G401.6 (cell line): Measurements from ENCODE around the gene CDHR3.

Experiments
- FAIRE-seq: peaks from 2 replicates; lab custom pipeline; 2012; peaks lifted over from hg19 to GRCh38; lab: Jason Lieb, UNC

CDHR3 gene

GRCh38 chr7:106029451-106029850 lies 66.4 kb downstream of the CDHR3 start:
- no peak for FAIRE-seq

DNA sequence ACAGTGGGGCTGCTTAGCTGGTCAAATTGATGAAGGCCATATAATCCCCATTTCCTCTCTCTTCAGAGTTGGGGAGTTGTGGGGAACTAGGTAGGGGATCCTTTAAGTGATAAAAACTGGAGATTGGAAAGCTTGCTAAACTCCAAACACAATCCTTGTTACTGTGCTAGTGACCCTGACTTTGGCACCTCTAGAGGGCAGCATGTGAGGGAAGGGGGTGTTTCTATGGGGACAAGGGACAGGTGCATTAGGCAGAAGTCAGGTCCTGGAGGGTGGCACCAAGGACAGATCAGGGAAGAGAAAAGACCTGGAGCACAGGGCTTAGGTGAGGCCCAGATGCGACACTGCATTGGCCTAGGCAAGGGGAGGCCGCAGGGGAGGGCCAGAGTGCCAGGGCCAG lies 66.9 kb downstream of the CDHR3 start:
- no peak for FAIRE-seq

- no peak for FAIRE-seq
Measured at GRCh38 chr7:106031300-106032035, 68.4 kb downstream of the CDHR3 start.

GRCh38 chr7:106032295-106032694 lies 69.2 kb downstream of the CDHR3 start:
- FAIRE-seq: no peak

- FAIRE-seq: no peak
Measured at GRCh38 chr7:106033735-106034134, 70.7 kb downstream of the CDHR3 start.

DNA sequence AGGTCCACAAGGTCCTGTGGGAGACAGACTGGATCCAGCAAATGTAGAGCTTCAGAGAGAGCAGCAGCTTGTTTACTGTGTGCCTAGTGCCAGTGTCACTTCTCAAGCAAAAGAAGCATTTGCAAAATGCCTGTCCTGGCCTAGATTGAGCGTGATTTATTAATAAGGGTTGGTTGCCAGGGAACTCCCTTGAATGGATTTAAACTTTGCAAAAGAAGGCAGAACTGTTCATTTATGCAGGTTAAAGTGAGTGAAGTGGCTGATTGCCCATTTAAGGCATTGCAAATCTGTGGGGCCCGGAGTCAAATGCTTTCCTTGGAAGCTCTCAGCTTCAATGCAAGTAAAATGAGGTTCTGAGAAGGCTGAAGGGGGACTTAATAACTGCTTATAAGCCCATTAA lies 71.3 kb downstream of the CDHR3 start:
- FAIRE-seq: no peak

DNA sequence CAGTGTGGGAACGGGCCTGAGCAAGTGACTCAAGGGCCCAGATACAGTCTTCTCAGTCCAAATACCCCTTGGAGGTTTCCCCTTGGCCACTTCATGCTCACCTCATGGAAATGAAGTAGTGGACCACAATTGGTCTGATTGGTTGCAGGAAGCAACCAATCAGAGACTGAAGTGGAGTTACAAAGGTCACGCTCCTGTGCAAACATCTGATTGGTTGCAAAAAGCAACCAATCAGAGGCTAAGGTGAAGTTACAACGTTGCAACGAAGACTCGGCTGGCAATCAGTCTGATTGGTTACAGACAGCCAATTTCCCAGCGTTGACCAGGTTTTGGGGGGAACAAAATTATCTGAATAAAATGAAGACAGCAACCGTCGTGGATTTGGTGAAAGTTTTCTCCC lies 72.5 kb downstream of the CDHR3 start:
- no peak for FAIRE-seq

DNA sequence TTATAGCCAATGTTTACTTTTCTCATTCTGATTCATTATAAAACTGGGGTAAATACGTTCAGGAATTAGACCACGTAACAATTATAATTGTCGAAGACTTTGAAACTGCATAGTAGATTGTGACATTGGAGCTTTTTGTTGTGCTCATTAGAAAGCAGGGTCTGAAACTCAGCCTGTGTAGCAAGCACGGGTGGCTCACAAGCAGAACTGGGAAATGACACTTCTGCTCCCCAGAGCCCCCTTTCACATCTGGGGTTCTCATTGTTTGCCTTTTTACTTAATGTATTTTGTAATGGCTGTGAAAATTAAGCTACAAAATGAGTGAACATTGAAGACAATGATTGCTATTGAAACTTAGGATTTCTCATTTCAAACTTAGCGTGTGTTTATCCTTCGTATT lies 72.9 kb downstream of the CDHR3 start:
- no peak for FAIRE-seq

DNA sequence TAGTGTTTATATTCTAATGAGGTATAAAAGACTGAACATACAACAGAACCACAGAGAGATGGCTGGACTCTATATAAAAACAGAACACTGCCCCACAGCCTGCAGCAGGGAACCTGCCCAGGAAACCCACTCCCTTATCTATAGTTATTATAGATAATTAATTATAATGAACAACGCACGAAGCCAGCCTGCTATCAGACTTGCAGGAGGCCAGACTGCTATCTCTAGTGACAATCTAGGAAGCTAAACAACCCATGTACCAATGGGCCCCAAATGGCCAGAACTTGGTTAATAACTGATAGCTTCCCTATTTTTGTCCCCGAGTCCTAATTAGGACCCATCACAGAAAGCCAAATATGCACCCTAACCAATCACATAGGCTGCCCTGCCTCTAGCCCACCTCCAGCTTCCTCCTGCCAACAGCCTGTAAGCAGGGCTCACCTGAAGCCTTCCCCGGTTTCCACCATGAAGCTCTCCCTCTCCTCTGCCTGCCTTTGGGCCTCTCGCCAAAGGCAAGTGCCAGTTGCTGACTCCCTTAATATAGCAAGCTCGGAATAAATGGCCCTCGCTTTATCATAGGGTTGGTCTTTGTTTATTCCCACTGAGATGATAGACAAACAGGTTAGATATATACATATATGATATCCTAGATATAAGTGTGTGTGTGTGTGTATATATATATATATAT lies 74.6 kb downstream of the CDHR3 start:
- no peak for FAIRE-seq

GRCh38 chr7:106038289-106038688 lies 75.2 kb downstream of the CDHR3 start:
- FAIRE-seq: no peak

DNA sequence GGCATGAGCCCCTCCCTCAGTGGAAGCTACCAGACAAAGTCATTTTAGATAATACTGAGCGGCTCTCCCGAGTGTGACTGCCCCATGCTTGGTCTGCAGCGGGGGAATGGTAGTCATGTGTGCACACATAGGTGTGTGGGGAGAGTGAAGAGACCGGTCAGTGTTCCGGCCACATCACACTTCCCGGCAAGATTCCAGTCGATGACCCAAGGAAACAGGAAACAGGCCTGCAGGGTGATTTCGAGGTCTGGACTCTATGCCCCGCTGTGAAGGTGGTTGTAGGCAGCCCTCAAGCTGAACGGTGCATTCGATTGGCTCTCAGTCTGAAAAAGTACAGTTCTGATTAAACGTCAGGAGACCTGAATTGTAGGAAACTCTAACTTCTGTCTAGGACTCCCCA lies 75.9 kb downstream of the CDHR3 start:
- no peak for FAIRE-seq

DNA sequence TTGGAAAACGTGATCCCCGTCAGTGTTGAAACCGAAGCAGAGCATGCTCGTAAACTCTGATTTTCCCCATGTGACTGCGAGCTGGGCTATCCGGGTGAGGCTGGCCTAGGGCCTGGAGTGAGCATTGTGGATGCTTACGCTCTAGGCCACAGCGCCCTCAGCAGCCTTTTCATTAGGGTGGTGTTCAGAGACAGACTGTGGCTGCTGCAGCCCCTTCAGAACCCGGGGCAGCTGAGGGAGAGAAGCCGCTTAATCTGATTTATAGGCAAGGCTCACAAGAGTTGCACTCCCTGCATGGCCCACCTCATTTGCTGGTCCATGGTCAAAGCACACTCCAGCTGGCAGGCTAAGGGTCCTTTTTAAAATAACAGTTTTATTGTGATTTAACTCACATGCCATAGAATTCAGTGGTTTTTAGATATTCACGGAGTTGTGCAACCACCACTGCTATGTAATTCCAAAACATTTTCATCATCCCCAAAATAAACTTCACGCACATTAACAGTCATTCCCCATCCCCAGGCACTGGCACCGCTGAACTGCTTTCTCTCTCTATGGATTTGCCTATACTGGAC lies 76.5 kb downstream of the CDHR3 start:
- FAIRE-seq: no peak

DNA sequence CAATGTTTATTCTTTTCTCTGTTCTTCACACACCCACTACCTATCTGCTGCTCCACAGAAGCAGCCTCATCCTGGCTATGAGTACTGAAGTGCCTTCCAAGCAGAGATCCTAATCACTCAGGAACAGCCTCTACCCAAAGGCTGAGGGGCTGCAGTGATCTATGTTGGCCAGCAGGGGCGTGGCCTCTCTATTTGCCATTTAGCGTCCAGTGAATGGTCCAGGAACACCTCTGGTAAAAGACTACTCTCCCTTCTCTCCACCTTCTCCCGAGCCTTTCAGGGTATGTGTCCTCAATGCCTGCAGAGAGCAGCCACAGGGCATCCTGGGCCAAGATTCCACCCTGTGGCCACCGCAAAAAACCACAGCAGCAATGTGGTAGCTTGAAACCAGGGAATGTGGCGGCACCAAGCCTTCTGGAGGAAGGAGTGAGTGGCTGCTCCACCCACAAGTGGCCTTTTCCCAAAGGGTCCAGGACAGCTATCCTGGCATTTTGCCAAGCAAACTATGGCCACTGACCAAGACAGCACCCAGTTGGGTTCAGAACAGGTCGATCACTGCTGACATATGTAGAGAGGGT lies 78.2 kb downstream of the CDHR3 start:
- no peak for FAIRE-seq

DNA sequence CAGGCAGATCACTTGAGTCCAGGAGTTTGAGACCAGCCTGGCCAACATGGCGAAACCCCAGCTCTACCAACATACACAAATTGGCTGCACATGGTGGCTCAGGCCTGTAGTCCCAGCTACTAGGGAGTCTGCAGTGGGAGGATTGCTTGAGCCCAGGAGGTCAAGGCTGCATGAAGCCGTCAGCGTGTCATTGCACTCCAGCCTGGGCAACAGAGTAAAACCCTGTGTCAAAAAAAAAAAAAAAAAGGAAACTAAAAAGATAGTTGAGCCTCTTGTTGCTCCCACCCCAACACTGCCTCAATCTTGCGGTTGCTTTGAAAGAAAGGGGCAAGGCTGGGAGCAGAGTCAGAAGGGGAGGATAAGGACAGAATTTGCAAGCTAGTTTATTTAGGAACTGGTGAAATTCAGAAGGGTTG lies 79.1 kb downstream of the CDHR3 start:
- FAIRE-seq: no peak

GRCh38 chr7:106045139-106045538 lies 82.1 kb downstream of the CDHR3 start:
- no peak for FAIRE-seq

DNA sequence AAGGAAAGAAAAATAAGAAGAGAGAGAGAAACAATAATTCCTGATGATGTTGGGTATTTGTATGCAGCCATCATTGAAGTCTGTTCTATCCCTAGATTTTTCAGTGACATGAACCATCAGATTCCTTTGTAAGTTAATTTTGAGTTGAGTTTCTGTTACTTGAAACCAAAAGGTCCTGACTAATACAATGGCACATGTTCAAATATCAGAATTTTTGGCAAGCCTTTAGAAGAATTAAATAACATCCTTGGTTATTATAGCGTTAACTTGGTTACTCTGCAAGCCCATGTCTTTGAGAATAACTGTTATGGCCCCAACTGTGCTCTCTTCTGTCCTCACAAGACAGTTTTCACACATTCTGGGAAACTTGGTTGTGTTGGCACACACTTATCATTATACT lies 82.5 kb downstream of the CDHR3 start:
- no peak for FAIRE-seq

DNA sequence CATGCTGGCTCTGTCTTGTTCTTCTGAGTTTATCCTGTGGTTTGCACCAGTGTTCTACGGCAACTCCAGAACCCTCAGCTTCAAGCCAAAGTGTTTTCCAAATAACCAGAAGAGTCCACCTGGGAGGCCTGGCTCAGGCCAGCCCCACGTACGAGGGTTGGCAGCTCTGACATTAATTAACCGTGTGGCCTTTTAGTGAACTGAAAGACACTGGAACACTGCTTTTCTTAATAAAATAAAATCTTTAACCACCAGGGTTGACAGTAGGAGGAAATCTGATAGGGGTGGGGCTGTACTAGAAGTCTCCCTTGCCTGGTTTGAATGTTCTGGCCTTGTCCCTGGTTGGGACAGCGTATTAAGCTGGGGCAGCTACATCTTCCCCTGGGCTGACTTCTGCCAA lies 84.1 kb downstream of the CDHR3 start:
- FAIRE-seq: no peak

- FAIRE-seq: no peak
Measured at GRCh38 chr7:106047818-106048705, 85.0 kb downstream of the CDHR3 start.

DNA sequence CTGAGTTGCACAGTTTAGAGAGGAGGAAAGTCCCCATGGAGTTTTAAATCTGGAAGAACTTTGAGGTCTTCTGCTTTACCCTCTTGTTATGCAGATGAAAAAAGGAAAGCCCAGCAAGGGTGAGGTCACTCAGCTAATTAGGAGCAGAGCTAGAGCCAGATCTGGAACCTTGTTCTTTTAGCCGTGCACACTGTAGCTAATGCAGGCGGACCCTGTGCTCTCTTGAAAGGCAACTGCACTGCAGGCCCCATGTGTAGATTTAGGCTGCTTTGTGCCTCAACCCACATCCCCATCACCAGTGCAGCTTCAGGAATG lies 85.6 kb downstream of the CDHR3 start:
- FAIRE-seq: no peak

DNA sequence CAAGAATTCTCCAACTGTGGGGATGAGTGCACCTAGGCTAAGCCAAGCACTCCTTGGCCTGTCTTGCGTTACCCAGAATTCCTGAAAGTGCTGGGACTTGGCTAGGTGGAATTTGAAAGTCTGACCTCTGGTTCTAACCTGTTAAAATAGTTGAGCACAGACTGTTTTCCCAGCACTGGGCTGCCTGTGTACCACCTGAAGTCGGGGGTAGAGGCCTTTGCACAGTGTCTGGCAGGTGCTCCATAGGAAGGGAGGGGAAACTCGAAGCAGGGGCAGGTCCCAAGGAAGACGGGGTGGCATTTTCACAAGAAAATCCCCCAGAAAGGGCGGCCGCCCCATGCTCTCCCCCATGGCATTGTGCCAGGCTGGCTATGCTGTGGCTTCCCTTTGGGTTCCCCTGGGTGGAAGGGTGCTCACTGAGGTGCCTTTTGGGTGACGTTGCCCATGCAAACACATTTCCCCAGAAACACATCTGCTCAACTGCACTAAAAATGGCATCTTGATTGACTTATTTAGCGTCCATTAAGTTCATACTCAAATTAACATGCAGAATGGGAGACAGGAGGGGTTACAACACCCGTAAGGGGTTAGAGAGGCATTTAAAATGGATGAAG lies 86.2 kb downstream of the CDHR3 start:
- FAIRE-seq: no peak

- FAIRE-seq: no peak
Measured at GRCh38 chr7:106050002-106050745, 87.1 kb downstream of the CDHR3 start.
